HG03432 (cell line): ENCODE data around the gene AURKAIP1.
"Not testable (repeated sequence)": the region's sequence is repeated elsewhere in the genome, so short reads cannot be mapped to it uniquely, and the experiment has no call there.

Experiments
- ATAC-seq: cut with Tn5 transposase; IDR thresholded peaks from one replicate; pipeline ENCODE4 v1.9.1; 2021; ENCODE audit warnings: mild to moderate bottlenecking, moderate library complexity; ENCODE audit not compliant: unreplicated experiment

The AURKAIP1 gene

DNA sequence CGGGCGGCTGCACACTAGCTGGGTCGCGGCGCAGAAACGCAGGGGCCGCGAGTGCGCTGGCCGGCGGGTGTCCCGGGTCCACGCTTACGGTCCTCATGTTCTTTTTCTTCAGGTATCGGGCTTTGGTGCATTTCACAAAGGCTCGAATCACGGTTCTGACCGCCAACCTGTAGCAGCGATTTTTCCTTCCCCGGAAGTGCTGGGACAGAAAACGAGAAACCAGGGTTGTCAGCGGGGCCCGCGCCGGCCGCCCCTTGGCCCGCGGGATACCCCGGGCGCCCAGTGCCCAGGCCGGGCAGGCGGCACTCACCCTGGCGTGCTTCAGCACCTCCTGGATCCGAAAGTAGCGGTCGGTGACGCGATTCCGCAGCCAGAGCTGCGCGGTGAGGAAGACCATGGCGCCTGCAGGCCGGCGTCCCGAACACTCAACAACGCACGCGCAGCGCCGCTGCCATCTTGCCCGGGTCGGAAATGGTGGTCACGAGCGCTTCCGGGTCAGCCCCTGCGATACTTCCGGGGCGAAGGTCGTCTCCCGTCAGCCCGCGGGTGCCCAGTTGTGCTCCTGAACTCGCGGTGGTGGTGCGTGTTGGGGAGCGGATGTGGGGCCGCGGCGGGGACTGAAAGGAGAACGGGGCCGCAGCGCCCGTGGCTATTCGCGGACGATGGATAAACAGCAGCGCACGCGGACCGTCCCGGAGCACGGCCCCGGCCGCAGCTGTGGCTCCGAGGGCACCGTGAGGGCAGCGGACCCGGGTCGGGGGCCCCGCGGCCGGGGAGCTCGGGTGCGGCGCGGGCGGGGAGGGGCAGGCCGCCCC is 32.0 kb upstream of the AURKAIP1 start, which contains the start of gene MRPL20:
TSS of gene MRPL20 (minus strand) at position 473 of the 815 bp plus-strand sequence. CDS start at position 397, 76 bp downstream.
- ATAC-seq: peak; percentile 89

DNA sequence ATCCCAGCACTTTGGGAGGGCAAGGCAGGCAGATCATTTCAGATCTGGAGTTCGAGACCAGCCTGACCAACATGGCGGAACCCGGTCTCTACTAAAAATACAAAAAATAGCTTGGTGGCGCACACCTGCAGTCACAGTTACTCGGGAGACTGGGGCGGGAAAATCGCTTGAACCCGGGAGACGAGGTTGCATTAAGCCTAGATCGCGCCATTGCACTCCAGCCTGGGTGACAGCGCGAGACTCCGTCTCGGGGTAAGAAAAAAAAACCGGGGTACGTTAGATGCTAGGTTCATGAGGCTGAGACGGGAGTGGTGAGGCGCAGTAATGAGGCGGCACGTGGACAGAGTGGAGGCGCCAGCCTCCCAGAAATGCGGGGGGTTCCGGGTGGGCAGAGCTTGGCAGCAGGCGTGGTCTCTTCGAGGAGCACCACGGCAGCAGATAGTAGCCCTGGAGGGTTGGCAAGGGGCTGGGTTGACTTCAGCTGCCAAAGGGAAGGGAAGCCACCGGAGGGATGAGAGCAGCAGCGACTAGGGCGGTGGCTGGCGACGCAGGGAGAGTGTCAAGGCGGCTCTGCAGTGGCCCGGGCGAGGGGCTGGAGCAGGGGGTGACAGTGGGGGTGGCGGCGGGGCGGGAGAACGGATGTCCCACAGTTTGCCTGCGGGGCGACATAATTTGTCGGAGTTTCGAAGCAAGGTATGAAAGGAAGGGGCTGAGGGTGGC is 31.3 kb upstream of the AURKAIP1 start:
- no peak for ATAC-seq

DNA sequence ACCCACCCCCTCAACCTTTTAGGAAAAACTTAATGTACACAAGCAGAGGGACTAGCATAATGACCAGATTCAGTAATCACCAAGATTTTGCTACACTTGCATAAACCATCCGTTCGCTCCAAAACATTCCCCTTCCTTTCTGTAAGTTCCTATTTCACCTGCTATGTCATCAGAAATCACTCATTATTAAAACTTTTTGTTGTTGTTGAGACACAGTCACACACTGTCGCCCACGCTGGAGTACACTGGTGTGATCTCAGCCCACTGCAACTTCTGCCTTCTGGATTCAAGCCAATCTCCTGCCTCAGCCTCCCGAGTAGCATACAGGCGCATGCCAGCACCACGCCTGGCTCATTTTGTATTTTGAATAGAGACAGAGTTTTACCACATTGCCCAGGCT is 28.6 kb upstream of the AURKAIP1 start:
- ATAC-seq: no peak

DNA sequence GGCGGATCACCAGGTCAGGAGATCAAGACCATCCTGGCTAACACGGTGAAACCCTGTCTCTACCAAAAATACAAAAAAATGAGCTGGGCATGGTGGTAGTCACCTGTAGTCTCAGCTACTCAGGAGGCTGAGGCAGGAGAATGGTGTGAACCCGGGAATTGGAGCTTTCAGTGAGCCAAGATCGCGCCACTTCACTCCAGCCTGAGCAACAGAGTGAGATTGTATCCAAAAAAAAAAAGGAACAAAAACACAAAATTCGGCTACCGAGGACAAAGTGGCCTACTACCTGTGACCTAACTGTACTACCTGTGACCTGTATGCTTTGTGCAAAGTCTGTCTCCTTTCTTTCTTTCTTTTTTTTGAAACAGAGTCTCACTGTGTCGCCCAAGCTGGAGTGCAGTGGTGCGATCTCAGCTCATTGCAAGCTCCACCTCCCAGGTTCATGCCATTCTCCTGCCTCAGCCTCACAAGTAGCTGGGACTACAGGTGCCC is 27.9 kb upstream of the AURKAIP1 start:
- not testable (repeated sequence) for ATAC-seq

DNA sequence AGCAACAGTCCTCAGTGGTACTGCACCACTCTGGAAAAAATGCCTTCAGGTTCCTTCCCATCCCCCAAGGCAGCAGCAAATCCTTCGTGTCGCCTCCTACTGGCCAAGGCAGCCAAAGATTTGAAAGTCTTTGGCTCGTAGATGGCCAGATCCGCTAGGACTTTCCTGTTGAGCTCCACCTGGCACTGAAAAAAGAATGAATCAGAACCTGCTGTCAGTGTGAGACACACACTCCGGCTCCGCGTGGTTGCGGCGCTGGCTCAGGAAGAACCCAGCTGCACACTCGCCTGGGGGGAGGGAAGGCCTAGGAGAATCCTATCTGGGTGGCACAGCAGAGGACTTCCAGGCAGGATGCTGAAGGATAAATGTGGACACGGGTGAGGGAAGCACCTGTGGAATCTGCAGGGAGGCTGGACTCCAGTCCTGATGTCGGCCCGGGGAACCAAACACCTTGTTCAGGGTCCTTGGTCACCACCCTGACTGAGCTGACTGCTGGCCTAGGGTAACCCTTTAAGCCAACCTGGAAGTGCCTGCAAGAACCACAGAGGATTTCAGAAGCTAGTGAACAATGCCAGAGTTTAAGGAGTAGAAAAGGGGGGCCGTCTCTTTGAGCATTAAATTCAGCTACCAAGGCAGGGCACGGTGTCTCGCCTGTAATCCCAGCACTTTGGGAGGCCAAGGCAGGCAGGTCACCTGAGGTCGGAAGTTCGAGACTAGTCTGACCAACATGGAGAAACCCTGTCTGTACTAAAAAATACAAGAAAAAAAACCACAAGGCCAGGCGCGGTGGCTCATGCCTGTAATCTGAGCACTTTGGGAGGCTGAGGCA is 27.3 kb upstream of the AURKAIP1 start:
- ATAC-seq: no peak

DNA sequence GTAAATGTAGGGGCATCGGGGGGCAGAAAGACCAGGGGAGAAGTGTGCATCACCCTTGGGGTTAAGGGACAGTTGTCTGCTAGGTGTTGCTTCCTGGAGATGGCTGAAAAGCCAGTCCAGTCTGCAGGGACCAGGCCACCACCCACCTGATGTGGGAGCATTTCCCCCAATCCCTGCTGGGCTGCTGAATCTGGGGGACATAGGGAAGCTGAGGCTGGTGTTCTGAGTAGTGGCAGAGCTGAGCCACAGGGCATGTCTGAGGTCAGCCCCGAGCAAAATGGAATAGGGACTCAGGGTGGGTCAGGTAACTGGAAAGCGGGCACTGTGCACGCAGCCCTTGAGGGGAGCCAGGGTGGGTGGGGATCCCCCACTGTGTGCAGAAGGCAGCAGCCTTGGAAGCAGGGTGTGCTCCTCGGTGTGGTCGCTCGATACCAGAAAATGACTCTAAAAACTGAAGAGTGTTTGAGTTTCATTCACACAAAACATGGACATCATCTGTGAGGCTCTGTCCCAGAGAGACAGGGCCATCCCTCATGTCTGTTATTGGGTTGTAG is 26.5 kb upstream of the AURKAIP1 start:
- ATAC-seq: no peak

DNA sequence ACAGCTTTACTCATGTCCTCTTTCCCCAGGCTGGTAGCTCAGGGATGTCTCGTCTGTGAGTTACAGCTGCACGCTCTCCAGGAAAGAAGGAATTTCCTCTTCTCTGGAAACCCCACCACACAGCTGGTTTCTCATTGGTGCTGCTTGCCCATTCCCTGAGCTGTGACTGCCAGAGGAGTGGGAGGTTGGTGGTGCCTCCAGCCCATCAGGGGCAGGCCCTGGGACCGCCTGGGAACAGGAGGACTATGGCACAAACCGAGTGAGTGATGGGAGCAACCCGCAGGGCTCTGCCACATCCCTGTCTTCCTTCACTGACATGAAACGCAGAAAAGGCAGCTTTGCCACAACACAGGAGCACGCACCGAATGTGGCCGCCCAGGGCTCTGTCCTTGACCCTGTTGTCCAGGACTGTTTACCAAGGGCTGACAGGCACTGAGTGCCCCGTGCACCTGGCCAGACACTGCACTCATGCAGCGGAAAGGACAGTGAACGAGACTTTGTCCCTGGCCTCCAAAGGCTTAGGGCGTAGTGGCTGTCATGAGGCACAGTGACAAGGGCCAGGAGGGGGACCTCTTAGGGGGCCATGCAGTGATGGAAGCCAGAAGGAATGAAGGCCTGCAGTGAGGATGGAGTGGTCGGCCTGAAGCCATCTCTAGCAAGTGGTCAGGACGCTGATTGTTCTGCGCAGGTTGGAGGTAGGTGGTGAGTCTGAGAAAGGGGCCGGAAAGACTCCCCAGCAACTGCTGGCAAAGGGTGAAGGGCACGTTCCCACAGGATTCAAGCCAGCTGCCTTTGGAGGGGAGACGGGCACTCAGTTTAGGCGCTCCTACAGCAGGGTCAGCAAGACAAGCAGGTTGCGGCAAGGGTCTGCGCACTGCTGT is 25.8 kb upstream of the AURKAIP1 start:
- no peak for ATAC-seq

DNA sequence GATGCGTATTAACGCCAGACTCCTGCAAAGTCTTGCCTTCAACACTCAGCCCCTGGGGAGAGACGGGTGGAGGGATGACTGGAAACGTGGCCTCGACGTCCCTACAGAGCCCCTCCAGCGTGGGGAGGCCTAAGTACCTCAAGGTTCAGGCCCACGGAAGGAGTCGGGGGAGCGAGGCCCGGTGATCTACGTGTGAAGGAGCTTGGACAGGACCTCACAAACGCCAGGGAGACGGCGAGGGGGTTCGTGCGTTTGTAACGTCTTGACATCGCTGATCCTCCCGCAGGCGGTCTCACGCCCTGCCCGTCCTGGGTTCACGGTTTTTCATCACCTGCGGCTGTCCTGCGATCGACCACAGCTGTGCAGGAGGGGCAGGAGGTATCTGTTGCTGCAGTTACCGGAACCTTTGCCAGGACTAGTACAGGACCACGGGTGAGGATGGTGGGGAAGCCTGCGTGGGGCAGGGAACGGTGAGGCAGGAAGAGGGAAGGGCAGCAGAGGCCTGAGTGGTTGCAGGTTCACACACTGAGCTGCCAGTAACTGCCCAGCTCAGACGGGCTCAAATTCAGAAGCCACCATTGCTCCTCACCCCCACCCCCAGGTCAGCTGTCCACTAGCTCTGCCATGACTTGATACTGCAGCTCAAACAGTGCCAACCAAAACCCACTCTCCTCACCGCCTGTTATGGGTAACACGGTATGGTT is 25.0 kb upstream of the AURKAIP1 start:
- no peak for ATAC-seq

DNA sequence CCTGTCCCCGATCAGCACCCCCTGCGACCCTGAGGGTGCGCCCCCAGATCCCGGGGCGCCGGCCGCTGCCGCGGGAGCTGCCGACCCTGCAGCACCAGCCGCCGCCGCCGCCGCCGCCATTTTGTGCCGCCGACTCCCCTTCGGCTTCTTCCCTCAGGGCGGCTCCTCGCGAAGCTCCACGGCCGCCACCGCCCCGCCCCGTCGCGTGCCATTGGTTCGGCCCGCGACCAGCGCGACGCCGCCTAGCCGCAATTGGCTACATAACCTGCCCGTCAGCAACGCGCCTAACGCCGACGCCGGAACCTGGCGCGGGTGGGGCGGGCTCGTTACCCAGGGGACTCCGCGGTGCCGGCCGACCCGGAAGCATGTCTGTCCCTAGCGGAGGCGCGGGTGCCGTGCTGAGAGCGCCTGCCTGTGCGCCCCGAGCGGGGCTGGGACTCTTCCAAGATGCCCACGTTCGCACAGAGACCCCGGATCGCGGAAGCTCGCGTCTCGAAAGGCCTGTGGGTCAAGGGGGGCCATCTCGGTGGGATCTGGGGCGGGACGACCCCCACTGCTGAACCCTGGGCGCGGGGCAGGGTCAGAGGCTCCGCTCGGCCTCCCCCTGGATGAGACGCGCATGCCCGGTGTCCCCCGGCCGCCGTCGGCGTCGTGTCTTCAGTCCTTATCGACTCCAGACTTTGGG is 24.3 kb upstream of the AURKAIP1 start, which contains the start of gene CCNL2:
TSS of gene CCNL2 (minus strand) at position 149 of the 685 bp plus-strand sequence. CDS start at position 120, 29 bp downstream.
- ATAC-seq: peak; percentile 92

DNA sequence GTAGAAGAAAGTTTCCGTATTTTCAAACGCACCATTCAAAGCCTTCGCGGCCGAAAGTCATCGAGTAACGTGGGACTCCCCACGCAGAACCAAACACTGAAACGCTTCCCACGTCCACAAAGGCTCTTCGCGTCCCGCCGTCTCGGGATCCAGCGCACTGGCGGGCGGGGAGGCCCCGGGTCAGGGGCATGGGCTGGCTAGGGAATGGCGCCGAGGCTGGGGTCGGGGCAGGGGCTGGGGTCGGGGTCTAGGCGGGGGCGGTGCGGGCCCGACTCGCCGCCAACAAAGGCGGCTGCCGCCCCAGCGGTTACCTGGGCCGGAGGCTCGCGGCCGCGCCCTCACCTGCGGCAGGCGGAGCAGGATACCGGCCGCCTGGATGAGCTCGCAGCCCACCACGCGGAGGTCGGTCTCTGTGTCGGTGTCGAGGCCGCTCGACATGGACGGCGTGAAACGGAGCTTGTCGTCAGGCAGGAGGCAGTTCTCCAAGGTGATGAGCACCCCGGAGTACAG is 23.7 kb upstream of the AURKAIP1 start:
- peak; percentile 12 for ATAC-seq

DNA sequence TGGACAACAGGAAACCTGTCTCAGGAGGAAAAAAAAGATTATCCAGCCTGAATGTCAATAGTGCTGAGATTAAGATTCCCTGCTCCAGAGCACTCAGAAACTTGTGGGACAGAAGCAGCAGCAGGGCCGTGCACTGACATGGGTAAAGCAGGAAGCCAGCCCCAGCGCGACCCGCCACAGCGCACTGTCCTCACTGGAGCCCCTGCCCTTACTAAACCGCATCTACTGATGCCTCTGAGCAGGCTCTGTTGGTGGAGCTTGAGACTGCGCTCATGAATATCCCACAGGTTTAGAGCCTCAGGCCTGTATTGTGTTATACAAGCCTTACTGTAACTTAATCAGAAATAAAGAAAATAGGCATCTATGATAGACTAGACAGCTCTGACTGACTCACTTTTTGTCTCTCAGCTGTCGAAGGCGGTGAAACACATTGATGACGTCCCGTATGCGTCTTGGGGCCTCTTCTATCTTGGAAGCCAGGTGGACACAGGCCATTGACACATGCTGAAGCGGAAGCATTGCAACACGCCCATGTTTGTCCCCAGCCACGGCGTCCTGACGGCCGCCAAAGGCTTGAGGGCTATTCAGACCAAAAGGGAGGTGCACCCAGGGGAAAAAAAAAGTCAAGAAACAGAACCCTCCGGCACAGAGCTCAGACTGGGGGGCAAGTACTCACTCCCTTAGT is 23.0 kb upstream of the AURKAIP1 start:
- ATAC-seq: no peak

DNA sequence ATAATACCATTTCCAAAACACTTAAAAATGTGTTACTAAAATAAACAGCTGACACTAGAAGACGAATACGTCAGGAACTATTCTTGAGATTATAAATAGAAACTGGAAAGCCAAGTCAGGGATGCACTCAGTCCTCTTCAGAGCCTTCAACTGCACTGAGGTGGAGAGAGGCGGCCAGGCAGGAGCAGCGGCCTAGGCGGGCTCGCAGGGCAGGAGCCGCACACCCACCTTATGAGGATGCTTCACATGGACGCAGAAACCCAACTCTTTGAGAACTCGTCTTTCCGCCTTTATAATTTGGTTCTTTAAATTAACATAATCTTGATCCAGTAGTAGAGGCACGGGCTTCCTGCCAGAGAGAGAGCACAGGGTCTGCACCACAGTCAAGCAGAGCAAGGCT is 20.2 kb upstream of the AURKAIP1 start:
- no peak for ATAC-seq

DNA sequence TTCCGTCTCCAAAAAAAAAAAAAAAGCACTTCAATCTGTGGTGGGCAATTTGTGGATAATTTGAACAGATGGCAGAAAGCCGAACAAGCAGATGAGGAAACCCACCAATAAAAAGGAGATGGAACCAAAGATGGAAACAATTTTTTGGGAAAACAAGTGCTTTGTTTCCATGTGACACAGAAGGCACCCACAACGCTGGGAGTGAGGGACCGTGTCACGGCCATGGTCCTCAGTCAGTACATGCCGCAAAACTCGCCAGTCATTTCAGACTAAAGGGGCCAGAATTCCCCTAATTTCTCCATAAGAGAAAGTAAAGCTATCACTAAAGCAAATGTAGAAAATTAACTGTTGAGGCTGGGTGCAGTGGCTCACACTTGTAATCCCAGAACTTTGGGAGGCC is 19.1 kb upstream of the AURKAIP1 start:
- no peak for ATAC-seq

DNA sequence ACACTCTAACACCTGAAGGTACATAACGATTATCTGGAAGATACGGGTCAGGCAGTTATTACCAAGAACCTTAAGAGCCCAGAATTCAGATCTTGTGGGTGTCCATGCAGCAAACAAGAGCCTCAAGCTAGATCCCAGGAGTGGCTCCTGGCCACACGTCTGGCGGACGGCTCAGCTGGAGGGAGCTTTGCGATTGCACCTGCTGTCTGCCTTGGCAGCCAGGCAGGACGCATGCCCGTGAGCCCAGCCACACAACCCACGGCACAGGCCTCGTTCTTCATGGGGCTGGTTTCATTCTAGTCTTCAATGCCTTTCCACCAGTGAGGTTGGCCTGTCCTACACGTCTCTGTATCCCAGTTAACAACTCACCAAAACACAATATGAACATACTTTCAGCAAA is 18.4 kb upstream of the AURKAIP1 start:
- no peak for ATAC-seq

DNA sequence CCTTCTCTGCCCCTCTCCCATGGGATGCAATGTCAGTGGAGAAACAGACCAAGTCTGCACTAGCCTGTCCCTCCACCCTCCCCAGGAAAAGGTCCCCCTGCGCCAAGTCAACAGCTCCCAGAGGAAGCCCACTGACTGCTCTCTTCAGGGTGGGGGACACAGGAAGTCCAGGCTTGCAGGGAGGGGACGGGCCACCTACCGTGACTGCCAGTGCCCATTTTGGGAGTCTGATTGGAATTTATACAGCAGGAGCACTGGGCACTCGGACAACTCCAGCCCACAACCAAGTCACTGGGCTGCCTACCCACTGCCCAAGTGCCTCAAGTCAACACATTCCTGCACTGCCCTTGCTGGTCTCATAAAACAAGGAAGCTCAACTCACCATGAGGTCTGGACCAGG is 18.0 kb upstream of the AURKAIP1 start:
- no peak for ATAC-seq

DNA sequence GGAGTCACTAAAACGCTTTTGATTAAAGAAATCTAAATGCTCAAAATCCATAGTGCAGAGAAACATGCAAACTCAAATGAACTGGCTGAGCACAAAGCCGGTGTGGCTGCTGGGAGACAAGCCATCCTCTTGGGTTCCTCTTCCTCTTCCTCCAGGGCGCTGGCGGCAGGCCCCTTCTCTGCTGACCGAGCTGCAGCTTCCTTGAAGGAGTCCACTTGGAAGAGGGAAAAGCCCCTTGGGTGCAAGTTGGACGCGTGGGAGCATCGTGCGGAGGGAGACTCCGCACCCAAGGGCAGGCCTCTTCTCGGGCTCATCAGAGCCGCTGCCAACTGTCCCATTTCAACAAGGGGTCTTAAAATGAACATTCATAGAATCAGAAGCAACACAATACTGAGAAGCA is 16.2 kb upstream of the AURKAIP1 start:
- no peak for ATAC-seq

DNA sequence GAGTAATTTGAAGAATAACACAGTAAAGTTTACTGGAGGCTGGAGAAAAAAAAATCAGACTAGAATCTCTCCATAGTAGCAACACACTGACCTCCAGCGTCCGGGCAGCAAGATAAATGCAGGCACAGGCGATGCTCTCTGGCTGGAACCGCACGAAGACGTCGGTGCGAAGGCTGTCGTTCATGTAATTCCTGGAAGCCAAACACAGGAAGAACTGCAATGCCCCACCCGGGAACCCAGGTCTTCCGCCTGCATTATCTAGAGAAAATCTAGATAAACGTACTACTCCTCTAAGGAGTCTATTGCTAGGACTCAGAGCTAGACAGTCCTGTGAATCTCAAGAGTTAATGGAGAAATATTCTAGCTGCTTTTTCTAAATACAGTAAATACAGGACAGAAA is 15.7 kb upstream of the AURKAIP1 start:
- ATAC-seq: no peak

DNA sequence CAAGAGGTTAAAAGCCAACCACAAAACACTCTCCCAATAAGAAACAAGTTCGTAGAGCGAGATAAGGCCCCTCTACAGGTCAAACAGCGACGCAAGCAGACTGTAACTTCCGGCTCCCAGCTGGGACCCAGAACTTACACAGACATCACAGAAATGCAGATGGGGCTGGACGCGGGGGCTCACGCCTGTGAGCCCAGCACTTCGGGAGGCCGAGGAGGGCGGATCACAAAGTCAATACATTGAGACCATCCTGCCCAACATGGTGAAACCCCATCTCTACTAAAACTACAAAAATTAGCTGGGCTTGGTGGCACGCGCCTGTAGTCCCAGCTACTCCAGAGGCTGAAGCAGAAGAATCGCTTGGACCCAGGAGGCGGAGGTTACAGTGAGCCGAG is 13.1 kb upstream of the AURKAIP1 start:
- ATAC-seq: no peak
